Activated CD8-positive, alpha-beta memory T cell treated with anti-CD3 and anti-CD28 coated beads, Interleukin-2, amount 10 ng/mL, durations not matched to agents 7 days and 5 days (primary cell): ENCODE measurements around the gene CERS6. TPM values are rescaled to one million over a fixed set of nuclear protein-coding genes. Genes with fewer than 3 reads are reported as not detected.
"Not testable (repeated sequence)": the region's sequence is repeated elsewhere in the genome, so short reads cannot be mapped to it uniquely, and the experiment has no call there.

Source experiments
- ATAC-seq: fragments of 150-1000 bp; cut with Tn5 transposase; one replicate; pipeline ENCODE4 v1.10.0; 2021; ENCODE audit warnings: moderate library complexity
- CTCF ChIA-PET: fragments of 350-600 bp; sonication (Branson Sonifier 250); formaldehyde crosslinking; loops from one replicate; lab custom pipeline; 2021; ENCODE audit warnings: antibody characterized with exemption; lab: Charles Lee
- DNase-seq: peaks from one replicate; pipeline ENCODE4 v3.0.0-alpha.2; 2020
- H3K27ac Mint-ChIP-seq: one replicate; pipeline ENCODE4 v1.8.0; 2021; ENCODE audit warnings: mild to moderate bottlenecking, mixed read lengths
- H3K27me3 Mint-ChIP-seq: one replicate; pipeline ENCODE4 v1.8.0; 2021; ENCODE audit warnings: mixed read lengths
- H3K36me3 Mint-ChIP-seq: one replicate; pipeline ENCODE4 v1.8.0; 2021; ENCODE audit warnings: mild to moderate bottlenecking, mixed read lengths
- H3K4me1 Mint-ChIP-seq: one replicate; pipeline ENCODE4 v1.8.0; 2021; ENCODE audit warnings: mixed read lengths
- H3K4me3 Mint-ChIP-seq: one replicate; pipeline ENCODE4 v1.8.0; 2021; ENCODE audit warnings: mild to moderate bottlenecking, moderate library complexity, mixed read lengths
- H3K9me3 Mint-ChIP-seq: one replicate; pipeline ENCODE4 v1.8.0; 2022; ENCODE audit warnings: low read depth, mixed read lengths
- total RNA-seq, 2 experiments: library from RNA; stranded (reverse); gene quantifications; one replicate each; pipeline ENCODE4 v1.2.3, GENCODE V29; 2021

Gene CERS6
- total RNA-seq, 2 experiments from 2014 or later = 5.0 to 12.7 TPM

DNA sequence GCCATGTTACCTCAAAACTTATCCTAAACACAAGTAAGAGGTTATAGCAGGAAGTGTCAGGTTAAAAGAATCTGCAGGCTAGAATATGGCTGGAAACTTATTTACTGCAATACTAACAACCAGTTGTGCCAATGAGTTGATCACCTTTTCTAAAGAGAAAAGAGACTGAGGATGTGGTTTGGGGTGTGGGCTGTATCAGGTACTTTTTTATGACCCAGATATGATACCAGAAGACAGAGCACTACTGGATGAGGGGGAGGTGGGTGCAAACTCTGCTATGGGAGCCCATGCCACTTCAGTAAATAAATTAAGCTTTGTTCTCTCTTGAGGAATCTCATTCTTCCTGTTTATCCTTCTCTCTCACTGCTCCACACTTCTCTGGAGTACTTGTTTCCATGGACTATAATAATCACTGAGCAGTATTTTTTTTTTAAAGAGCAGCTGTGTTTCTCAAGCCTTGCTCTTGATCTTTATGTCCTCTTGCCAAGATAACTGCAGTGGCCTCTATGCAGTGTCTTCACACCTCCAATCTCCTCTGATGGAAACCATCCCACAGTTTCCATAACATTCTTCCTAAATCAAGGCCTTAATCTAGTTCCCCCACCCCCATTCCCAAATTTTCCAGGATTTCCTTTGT, 295.1 kb downstream of the CERS6 start:
- peak; percentile 68 for ATAC-seq
- no peak overlapping the region for H3K4me3 Mint-ChIP-seq
- peak; percentile 42 for DNase-seq
- no peaks in the 10 kb centered on the region for H3K27me3 Mint-ChIP-seq
- H3K4me1 Mint-ChIP-seq = peaks cover 13% of the 10 kb centered on the region
- H3K9me3 Mint-ChIP-seq = no peaks in the 10 kb centered on the region
- no peak overlapping the region for H3K27ac Mint-ChIP-seq
- CTCF ChIA-PET = no interaction called here
- H3K36me3 Mint-ChIP-seq = no peaks in the 10 kb centered on the region

DNA sequence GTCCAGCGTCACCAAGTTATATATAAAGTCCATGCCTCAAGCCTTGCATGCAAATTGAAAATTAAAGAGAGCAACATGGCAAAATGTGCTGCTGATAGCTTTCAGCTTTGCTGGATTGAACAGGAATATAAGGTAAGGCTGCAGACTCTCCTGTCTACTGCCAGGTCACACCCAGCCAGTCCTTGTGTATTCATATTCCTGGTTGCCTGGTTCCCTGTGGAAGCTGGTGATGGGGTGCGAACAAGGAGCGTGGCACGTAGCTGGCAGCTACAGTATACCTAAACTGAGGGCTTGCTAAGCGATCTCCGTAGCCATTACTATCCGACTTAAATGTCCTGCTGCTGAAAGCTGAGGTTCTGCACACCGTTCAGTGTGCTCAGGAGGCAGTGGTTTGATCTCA, 296.3 kb downstream of the CERS6 start:
- no peaks in the 10 kb centered on the region for H3K9me3 Mint-ChIP-seq
- no peak overlapping the region for H3K27ac Mint-ChIP-seq
- H3K36me3 Mint-ChIP-seq = no peaks in the 10 kb centered on the region
- no peaks in the 10 kb centered on the region for H3K27me3 Mint-ChIP-seq
- H3K4me1 Mint-ChIP-seq = peaks cover 18% of the 10 kb centered on the region
- DNase-seq (no peak), ATAC-seq (no peak)
- H3K4me3 Mint-ChIP-seq = no peak overlapping the region
- CTCF ChIA-PET = no interaction called here

DNA sequence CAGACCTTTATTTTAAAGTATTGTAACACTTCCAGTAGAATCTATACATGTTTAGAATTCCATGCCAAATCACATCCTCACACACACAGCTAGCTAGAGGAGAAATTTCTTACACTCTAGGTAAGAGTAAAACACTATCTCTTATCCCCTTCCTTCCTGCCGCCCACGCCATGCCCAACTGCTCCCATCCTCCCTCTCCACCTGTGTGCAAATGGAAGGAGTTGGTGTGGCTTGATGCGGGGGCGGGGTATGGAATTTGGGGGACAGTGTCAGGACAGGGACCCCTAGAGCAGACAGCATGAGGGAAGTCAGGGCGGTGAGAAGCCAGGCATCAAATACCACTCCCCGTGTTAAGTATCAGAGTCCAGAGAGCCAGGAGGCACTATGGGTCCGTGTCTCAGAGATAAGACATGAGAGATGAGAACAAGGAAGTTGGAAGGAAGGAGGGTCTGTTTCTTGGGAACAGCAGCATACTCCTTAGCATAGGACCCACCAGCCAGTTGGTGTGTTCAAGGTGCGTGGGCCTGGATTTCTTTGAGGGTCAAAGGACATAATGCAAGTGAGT, 297.8 kb downstream of the CERS6 start:
- no peaks in the 10 kb centered on the region for H3K27me3 Mint-ChIP-seq
- ATAC-seq = no peak
- H3K36me3 Mint-ChIP-seq = no peaks in the 10 kb centered on the region
- H3K9me3 Mint-ChIP-seq = no peaks in the 10 kb centered on the region
- CTCF ChIA-PET = no interaction called here
- no peak overlapping the region for H3K4me3 Mint-ChIP-seq
- no peak for DNase-seq
- H3K4me1 Mint-ChIP-seq = peaks cover 22% of the 10 kb centered on the region
- H3K27ac Mint-ChIP-seq = no peak overlapping the region

DNA sequence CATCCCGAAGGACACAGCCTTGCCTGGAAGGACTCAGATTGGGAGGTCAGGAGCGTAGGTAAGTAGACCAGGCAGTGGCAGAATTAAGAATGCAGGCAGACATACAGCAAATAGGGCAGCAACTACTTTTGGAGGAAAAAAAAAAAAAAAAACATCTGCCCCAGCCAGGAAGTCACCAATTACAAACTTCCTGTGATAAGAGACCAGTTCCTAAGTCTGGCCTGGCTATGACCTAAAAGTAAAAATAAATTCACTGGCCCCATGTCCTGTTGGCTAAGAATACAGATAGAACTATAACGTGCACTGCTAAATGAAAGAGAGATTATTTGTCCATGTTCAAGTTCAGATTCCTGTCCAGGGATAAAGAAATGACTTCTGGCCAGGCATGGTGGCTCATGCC, 301.2 kb downstream of the CERS6 start:
- CTCF ChIA-PET = interaction anchor here (2.7 kb wide), 1 partner anchor 411 kb away, joined by 15 read pairs; no protein-coding TSS in a partner anchor
- ATAC-seq (no peak), DNase-seq (no peak)
- no peak overlapping the region for H3K4me3 Mint-ChIP-seq
- no peak overlapping the region for H3K27ac Mint-ChIP-seq
- H3K9me3 Mint-ChIP-seq = no peaks in the 10 kb centered on the region
- no peaks in the 10 kb centered on the region for H3K27me3 Mint-ChIP-seq
- peaks cover 9% of the 10 kb centered on the region for H3K4me1 Mint-ChIP-seq
- H3K36me3 Mint-ChIP-seq = no peaks in the 10 kb centered on the region

DNA sequence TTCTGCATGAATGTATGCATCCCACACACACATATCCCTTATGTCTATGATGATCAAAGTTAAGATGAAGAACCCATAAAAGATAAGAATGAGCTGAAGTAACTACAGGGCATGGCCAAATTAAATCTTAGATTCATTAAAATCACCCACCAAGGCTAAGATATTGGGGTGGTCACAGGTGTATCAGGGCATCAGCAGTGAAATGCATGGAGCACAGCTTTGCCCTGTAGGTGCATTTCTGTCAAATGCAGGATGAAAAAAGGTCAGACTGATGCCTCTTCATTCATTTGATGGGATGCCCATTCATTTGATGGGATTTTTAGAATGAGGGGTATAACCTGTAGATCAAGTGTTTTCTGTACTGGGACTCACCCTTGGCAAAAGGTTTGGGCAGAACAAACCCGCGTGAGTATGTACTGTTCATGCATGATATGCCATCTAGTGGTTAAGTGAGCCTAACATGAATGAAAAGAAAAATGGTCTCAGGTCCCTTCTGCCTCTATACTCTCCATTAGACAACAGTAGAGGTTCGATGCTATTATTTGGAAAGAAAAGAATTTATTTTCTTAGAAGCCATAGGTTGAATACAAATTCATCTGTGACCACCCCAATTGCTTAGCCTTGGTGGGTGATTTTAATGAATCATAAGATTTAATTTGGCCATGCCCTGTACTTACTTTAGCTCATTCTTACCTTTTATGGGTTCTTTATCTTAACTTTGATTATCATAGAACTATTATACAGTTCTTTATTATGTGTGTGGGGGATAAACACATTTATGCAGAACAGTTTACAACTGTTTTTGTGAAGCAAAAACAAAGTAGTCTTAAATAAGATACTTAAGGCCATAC, 303.1 kb downstream of the CERS6 start:
- CTCF ChIA-PET = interaction anchor here (0.8 to 2.7 kb wide), 3 partner anchors 18 to 413 kb away, joined by 3 to 15 read pairs (median 4); no protein-coding TSS in a partner anchor
- H3K36me3 Mint-ChIP-seq = no peaks in the 10 kb centered on the region
- H3K27me3 Mint-ChIP-seq = no peaks in the 10 kb centered on the region
- no peaks in the 10 kb centered on the region for H3K9me3 Mint-ChIP-seq
- no peak overlapping the region for H3K27ac Mint-ChIP-seq
- H3K4me3 Mint-ChIP-seq = no peak overlapping the region
- H3K4me1 Mint-ChIP-seq = peaks cover 9% of the 10 kb centered on the region
- no peak for DNase-seq
- ATAC-seq = peak; percentile 67

- Mint-ChIP-seq H3K27ac (no peak overlapping the region), H3K4me1 (no peaks in the 10 kb centered on the region), H3K36me3 (peaks cover 1% of the 10 kb centered on the region), H3K4me3 (no peak overlapping the region), H3K9me3 (no peaks in the 10 kb centered on the region), H3K27me3 (peaks cover 4% of the 10 kb centered on the region)
- CTCF ChIA-PET = no interaction called here
- DNase-seq = no peak
- no peak for ATAC-seq
Observed at GRCh38 chr2:168765401-168765800, 309.3 kb downstream of the CERS6 start.

DNA sequence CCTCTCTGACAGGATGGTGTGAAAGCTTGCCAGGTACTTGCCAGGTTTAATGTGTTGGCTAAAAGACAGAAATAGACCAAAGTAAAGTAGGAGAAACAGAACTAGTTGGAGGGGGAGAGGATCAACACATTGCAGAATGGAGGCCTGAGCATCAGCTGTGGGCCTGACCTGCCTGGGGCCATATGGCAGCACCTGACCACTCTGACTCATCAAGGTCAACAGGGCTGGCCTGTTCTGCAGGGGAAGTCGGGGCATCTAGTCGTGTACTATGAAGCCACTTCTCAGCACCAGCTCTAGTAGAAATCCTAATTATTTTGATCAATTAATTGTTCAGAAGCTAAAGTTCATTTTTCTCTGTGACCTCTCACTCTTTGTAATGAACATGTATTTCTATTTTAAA, 310.5 kb downstream of the CERS6 start:
- DNase-seq (no peak), ATAC-seq (no peak)
- Mint-ChIP-seq H3K9me3 (no peaks in the 10 kb centered on the region), H3K27me3 (peaks cover 6% of the 10 kb centered on the region), H3K4me3 (no peak overlapping the region), H3K36me3 (peaks cover 1% of the 10 kb centered on the region), H3K27ac (no peak overlapping the region), H3K4me1 (no peaks in the 10 kb centered on the region)
- CTCF ChIA-PET = no interaction called here

- H3K27me3 Mint-ChIP-seq = peaks cover 6% of the 10 kb centered on the region
- no peak overlapping the region for H3K4me3 Mint-ChIP-seq
- no peaks in the 10 kb centered on the region for H3K4me1 Mint-ChIP-seq
- DNase-seq = no peak
- no peaks in the 10 kb centered on the region for H3K9me3 Mint-ChIP-seq
- no peak for ATAC-seq
- CTCF ChIA-PET = no interaction called here
- peaks cover 1% of the 10 kb centered on the region for H3K36me3 Mint-ChIP-seq
- no peak overlapping the region for H3K27ac Mint-ChIP-seq
Observed at GRCh38 chr2:168767258-168767657, 311.2 kb downstream of the CERS6 start.

GRCh38 chr2:168768357-168768756, 312.3 kb downstream of the CERS6 start:
- ATAC-seq, H3K27ac Mint-ChIP-seq, H3K4me1 Mint-ChIP-seq, H3K4me3 Mint-ChIP-seq, CTCF ChIA-PET, H3K9me3 Mint-ChIP-seq, H3K27me3 Mint-ChIP-seq, DNase-seq, H3K36me3 Mint-ChIP-seq: not testable (repeated sequence)

DNA sequence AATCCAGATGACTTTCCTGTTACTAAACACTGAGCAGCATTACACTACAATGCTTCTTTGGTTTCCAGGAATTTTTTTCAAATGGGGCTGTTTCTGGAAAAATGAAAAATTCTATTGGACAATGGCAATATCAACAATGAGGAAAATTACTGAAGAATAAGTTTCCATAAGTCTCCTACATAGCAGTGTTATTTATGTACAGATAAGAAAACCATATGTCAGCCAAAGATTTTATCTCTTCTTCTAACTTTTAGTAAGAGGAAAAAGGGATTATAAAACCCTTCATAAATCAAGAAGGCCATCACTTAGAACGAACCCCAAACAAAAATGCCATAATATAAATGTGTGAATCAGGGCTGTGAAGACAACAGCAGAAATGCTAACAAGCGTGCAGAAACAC, 314.7 kb downstream of the CERS6 start:
- no peak overlapping the region for H3K4me3 Mint-ChIP-seq
- H3K9me3 Mint-ChIP-seq = no peaks in the 10 kb centered on the region
- CTCF ChIA-PET = no interaction called here
- no peaks in the 10 kb centered on the region for H3K4me1 Mint-ChIP-seq
- ATAC-seq (no peak), DNase-seq (no peak)
- H3K36me3 Mint-ChIP-seq = peaks cover 3% of the 10 kb centered on the region
- H3K27me3 Mint-ChIP-seq = peaks cover 6% of the 10 kb centered on the region
- no peak overlapping the region for H3K27ac Mint-ChIP-seq

GRCh38 chr2:168772704-168773103, 316.6 kb downstream of the CERS6 start:
- no peak for ATAC-seq
- Mint-ChIP-seq H3K9me3 (no peaks in the 10 kb centered on the region), H3K36me3 (peaks cover 3% of the 10 kb centered on the region), H3K27me3 (peaks cover 6% of the 10 kb centered on the region), H3K4me3 (no peak overlapping the region), H3K27ac (no peak overlapping the region), H3K4me1 (no peaks in the 10 kb centered on the region)
- no peak for DNase-seq
- CTCF ChIA-PET = interaction anchor here (1.0 to 3.3 kb wide), 3 partner anchors 17 to 149 kb away, joined by 3 to 15 read pairs (median 3); no protein-coding TSS in a partner anchor

DNA sequence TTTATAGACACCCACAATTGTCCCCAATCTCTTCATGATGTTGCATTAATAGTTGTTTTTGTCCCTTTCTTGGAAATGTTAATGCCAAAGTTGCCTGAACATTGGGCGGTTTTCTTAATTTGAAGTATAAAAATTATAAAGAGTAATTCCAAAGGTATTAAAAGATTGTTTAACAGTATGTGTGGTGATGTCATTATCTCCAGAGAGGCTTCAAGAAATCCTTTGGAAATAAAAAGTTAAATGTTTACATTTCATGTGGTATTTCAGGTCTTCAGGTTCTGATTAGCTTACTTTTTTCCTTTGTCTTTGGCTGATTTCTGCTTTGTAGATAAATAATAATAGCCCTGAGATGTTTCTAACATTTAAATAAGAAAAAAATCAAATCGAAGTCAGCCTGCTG, 317.1 kb downstream of the CERS6 start:
- ATAC-seq (no peak), DNase-seq (no peak)
- Mint-ChIP-seq H3K4me3 (no peak overlapping the region), H3K4me1 (no peaks in the 10 kb centered on the region), H3K27ac (no peak overlapping the region), H3K27me3 (peaks cover 6% of the 10 kb centered on the region), H3K9me3 (no peaks in the 10 kb centered on the region), H3K36me3 (peaks cover 1% of the 10 kb centered on the region)
- CTCF ChIA-PET = interaction anchor here (1.0 to 3.3 kb wide), 3 partner anchors 16 to 148 kb away, joined by 3 to 15 read pairs (median 3); no protein-coding TSS in a partner anchor

DNA sequence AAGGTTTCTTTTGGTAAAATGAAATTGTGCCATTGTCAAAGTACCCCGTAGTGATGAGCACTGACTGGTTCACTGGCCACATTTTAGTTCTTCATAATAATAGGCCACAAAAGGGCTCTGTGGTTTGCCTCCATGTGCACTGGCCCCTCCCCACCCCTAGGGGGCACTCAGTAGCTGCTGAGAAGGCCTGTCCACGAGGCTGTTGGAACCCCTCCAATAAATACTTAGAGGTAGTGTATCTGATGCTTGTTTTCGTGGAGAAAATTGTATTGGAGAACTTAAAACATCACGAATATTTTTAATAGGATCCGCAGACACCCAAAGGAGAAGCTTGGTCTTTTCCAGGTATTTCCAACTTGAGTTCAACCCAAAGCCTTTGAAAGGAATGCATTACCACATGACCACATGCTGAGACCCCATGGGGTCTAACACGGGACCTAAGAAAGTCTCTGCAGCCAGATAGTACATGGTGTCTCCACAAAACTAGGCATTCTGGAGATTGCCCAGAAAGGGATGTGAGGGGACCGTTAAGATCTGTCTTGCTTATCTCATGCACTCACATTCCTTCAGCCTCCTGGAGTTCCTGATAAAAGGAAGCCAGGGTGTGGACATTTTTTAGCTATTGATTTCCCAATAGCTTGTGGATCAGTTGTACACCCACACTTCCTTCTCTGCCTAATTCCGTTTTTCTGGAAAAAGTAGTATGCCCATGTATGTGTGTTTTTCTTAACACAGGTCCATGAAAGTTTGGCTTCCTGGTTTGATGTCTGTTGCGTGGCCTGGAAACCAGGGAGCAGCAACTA, 317.8 kb downstream of the CERS6 start:
- peaks cover 6% of the 10 kb centered on the region for H3K27me3 Mint-ChIP-seq
- no peak overlapping the region for H3K4me3 Mint-ChIP-seq
- CTCF ChIA-PET = interaction anchor here (0.7 to 3.3 kb wide), 5 partner anchors 10 to 434 kb away, joined by 3 to 15 read pairs (median 3); no protein-coding TSS in a partner anchor
- H3K36me3 Mint-ChIP-seq = peaks cover 1% of the 10 kb centered on the region
- DNase-seq (peak; percentile 66), ATAC-seq (peak; percentile 63)
- no peaks in the 10 kb centered on the region for H3K9me3 Mint-ChIP-seq
- H3K4me1 Mint-ChIP-seq = no peaks in the 10 kb centered on the region
- no peak overlapping the region for H3K27ac Mint-ChIP-seq
